ENCODE results near the gene NGRN.

Gene NGRN

DNA sequence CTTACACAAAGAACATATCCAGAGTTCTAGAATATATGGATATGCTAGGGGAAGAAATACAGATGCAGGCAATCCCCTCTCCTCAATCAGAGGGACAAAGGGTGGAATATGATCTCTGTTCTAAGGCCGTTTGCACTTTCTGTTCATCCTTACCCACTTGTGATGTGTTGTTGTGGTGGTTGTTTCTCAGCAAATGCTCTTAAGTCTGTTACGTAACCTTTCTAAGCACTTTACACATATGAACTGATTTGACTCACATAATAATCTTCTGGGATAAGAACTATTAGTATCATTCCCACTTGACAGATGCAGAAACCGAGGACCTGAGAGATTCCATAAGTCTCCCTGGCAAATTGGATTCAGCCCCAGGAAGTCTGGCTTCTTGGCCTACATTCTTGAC lies 40.5 kb downstream of the NGRN start:
- ATAC-seq (ENCODE audit: low read depth) (no peak), DNase-seq (ENCODE audit: low spot score) (no peak)
- no peaks in the 10 kb centered on the region for H3K36me3 ChIP-seq (ENCODE audit: low read depth)
- H3K27me3 ChIP-seq (ENCODE audit: insufficient read depth, poor library complexity, severe bottlenecking): no peaks in the 10 kb centered on the region
- H3K4me3 ChIP-seq (ENCODE audit: severe bottlenecking): no peak overlapping the region
- H3K9me3 ChIP-seq (ENCODE audit: severe bottlenecking): no peaks in the 10 kb centered on the region
- no peak overlapping the region for H3K27ac ChIP-seq (ENCODE audit: poor library complexity, severe bottlenecking)
- no peaks in the 10 kb centered on the region for H3K4me1 ChIP-seq (ENCODE audit: insufficient read depth, poor library complexity, severe bottlenecking)
- TF ChIP-seq, protein P1, sequence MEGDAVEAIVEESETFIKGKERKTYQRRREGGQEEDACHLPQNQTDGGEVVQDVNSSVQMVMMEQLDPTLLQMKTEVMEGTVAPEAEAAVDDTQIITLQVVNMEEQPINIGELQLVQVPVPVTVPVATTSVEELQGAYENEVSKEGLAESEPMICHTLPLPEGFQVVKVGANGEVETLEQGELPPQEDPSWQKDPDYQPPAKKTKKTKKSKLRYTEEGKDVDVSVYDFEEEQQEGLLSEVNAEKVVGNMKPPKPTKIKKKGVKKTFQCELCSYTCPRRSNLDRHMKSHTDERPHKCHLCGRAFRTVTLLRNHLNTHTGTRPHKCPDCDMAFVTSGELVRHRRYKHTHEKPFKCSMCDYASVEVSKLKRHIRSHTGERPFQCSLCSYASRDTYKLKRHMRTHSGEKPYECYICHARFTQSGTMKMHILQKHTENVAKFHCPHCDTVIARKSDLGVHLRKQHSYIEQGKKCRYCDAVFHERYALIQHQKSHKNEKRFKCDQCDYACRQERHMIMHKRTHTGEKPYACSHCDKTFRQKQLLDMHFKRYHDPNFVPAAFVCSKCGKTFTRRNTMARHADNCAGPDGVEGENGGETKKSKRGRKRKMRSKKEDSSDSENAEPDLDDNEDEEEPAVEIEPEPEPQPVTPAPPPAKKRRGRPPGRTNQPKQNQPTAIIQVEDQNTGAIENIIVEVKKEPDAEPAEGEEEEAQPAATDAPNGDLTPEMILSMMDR (IDR thresholded peaks at IDR 0.05; ENCODE audit: poor library complexity, severe bottlenecking): no peak

DNA sequence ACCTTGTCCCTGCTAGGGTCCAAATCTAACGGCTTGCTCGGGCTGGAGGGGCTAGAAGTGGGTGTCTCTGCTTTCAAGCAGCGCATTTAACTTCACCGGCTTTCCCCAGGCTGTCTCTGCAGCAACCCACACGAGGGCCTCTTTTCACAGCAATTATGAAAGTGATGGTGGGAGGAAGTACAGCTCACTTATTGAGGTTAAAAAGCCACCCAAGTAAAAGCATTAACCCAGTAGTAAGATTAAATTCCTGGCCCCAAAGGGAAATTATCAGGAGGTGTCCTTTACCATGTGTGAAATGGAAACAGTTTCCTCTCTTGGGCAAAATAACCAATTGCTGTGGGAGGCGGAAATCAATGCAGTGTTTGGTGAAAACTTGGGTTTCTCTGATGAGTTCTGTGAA lies 41.1 kb downstream of the NGRN start:
- Histone ChIP-seq H3K4me3 (ENCODE audit: severe bottlenecking) (no peak overlapping the region), H3K27ac (ENCODE audit: poor library complexity, severe bottlenecking) (no peak overlapping the region), H3K4me1 (ENCODE audit: insufficient read depth, poor library complexity, severe bottlenecking) (no peaks in the 10 kb centered on the region), H3K27me3 (ENCODE audit: insufficient read depth, poor library complexity, severe bottlenecking) (no peaks in the 10 kb centered on the region), H3K36me3 (ENCODE audit: low read depth) (no peaks in the 10 kb centered on the region), H3K9me3 (ENCODE audit: severe bottlenecking) (no peaks in the 10 kb centered on the region)
- no peak for DNase-seq (ENCODE audit: low spot score)
- no peak for ATAC-seq (ENCODE audit: low read depth)
- TF ChIP-seq, protein P1 (IDR thresholded peaks at IDR 0.05; ENCODE audit: poor library complexity, severe bottlenecking): no peak

DNA sequence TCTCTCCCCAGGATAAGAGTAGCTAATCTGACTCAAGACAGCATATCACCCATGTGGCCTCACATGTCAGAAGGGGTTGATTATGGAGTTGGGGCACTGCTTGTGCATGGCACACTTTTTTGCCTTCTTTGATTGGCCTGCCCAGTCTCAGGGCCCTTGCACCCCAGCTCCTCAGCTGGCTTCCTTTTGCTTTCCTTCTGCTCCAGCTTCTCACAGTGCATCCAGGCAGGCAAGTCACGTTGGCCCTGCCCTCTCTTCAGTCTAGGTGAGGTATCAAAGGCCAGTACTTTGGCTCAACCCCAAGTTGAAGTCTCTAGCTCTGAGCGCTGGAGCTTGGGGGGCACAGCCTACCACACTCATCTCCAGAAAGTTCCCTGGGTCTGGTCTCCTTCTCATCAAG lies 42.2 kb downstream of the NGRN start:
- Histone ChIP-seq H3K36me3 (ENCODE audit: low read depth) (no peaks in the 10 kb centered on the region), H3K27me3 (ENCODE audit: insufficient read depth, poor library complexity, severe bottlenecking) (no peaks in the 10 kb centered on the region), H3K4me1 (ENCODE audit: insufficient read depth, poor library complexity, severe bottlenecking) (no peaks in the 10 kb centered on the region), H3K27ac (ENCODE audit: poor library complexity, severe bottlenecking) (no peak overlapping the region), H3K9me3 (ENCODE audit: severe bottlenecking) (no peaks in the 10 kb centered on the region), H3K4me3 (ENCODE audit: severe bottlenecking) (no peak overlapping the region)
- TF ChIP-seq, protein P1 (IDR thresholded peaks at IDR 0.05; ENCODE audit: poor library complexity, severe bottlenecking): no peak
- ATAC-seq (ENCODE audit: low read depth): 0 out of 3 replicates have a peak, but pooled peaks have one; percentile 10
- no peak for DNase-seq (ENCODE audit: low spot score)

DNA sequence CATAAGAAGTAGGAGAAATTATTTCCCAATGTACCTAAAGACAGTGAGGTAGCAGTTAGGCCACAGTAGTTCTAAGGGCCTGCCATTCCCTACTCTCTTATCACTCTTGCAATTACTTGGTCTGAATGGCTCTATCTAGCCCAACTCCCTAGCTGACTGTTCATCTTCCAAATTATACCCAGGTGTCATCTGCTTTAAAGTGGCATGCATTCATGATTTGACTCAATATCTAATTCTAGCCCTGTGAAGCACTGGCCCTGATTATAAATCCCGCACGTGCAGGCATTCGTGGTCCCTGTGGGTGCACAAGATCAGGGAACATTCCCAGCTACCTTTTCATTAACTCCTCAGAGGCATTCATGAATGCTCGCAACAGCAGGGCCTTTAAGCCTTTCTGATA lies 43.5 kb downstream of the NGRN start:
- H3K27ac ChIP-seq (ENCODE audit: poor library complexity, severe bottlenecking): no peak overlapping the region
- H3K9me3 ChIP-seq (ENCODE audit: severe bottlenecking): no peaks in the 10 kb centered on the region
- DNase-seq (ENCODE audit: low spot score) (no peak), ATAC-seq (ENCODE audit: low read depth) (peak; percentile 33; the same call in 1 of the 3 replicates)
- H3K4me1 ChIP-seq (ENCODE audit: insufficient read depth, poor library complexity, severe bottlenecking): no peaks in the 10 kb centered on the region
- H3K36me3 ChIP-seq (ENCODE audit: low read depth): no peaks in the 10 kb centered on the region
- H3K27me3 ChIP-seq (ENCODE audit: insufficient read depth, poor library complexity, severe bottlenecking): no peaks in the 10 kb centered on the region
- no peak overlapping the region for H3K4me3 ChIP-seq (ENCODE audit: severe bottlenecking)
- TF ChIP-seq, protein P1 (IDR thresholded peaks at IDR 0.05; ENCODE audit: poor library complexity, severe bottlenecking): no peak

DNA sequence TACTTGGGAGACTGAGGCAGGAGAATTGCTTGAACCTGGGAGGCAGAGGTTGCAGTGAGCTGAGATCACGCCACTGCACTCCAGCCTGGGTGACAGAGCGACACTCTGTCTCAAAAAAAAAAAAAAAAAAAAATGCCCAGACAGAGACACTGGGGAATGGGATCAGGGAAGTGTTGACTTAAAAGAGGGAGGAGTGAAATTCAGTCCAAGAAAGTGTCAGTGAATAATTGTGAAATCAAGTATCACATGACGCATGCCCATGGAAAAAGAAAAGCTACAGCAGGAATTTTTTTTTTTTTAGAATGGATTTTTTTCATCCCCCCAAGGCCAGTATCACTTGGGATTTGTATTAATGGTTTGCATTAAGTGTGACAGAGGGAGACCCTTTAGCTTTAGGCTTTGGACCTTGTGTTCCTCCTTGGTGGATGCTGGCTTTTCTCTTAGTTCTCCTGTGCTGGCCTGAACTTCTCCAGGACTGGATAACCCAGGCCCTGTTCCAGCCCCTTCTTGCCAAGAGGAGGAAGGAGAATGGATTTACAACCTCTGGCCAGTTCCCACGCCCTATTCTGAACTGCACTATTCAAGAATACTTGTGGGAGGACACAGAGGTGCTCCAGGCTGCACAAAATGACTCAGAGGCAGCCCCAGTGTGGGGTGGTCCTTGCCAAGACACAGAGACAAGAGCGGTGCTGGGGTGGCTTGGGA lies 50.0 kb downstream of the NGRN start:
- Histone ChIP-seq H3K36me3 (ENCODE audit: low read depth) (no peaks in the 10 kb centered on the region), H3K4me3 (ENCODE audit: severe bottlenecking) (no peak overlapping the region), H3K9me3 (ENCODE audit: severe bottlenecking) (no peaks in the 10 kb centered on the region), H3K27ac (ENCODE audit: poor library complexity, severe bottlenecking) (peak overlapping the region; percentile 14), H3K27me3 (ENCODE audit: insufficient read depth, poor library complexity, severe bottlenecking) (no peaks in the 10 kb centered on the region), H3K4me1 (ENCODE audit: insufficient read depth, poor library complexity, severe bottlenecking) (peaks cover 13% of the 10 kb centered on the region)
- ATAC-seq (ENCODE audit: low read depth): peak; percentile 30
- TF ChIP-seq, protein P1 (IDR thresholded peaks at IDR 0.05; ENCODE audit: poor library complexity, severe bottlenecking): no peak
- DNase-seq (ENCODE audit: low spot score): no peak

Measured in RWPE2 (cell line).